B cell (primary cell): ENCODE results near the gene CTBP2.

ENCODE experiments used
- CTCF ChIP-seq: fragments of 200-600 bp; IDR thresholded peaks from one replicate; pipeline ENCODE4 v1.8.0; 2022; ENCODE audit warnings: antibody characterized with exemption, mild to moderate bottlenecking
- EZH2 ChIP-seq: IDR thresholded peaks from 2 replicates; pipeline ENCODE4 v1.6.1; 2012; ENCODE audit warnings: borderline replicate concordance, low read depth, mild to moderate bottlenecking, moderate library complexity, low read length; ENCODE audit not compliant: insufficient read depth, poor library complexity, severe bottlenecking

GRCh38 chr10:125023862-125024496, 136.4 kb downstream of the CTBP2 start:
- TF ChIP-seq CTCF (no peak), EZH2 (no peak)
